ENCODE results near the gene ATXN10.

The ATXN10 gene

GRCh38 chr22:45870011-45870410, 198.4 kb downstream of the ATXN10 start:
- TF ChIP-seq CTCF (IDR thresholded peaks at IDR 0.05; ENCODE audit: borderline replicate concordance, extremely low read depth, low read length, poor library complexity, severe bottlenecking) (no peak), EZH2 (IDR thresholded peaks at IDR 0.05; ENCODE audit: borderline replicate concordance, low read depth, low read length, severe bottlenecking) (no peak)
- no peaks in the 10 kb centered on the region for H3K9me3 ChIP-seq (ENCODE audit: insufficient read depth, low read length, severe bottlenecking)
- no peaks in the 10 kb centered on the region for H3K4me1 ChIP-seq (ENCODE audit: insufficient read depth, low read length)
- ATAC-seq (ENCODE audit: insufficient read depth, low read depth) (no peak), DNase-seq (no peak)
- H2AFZ ChIP-seq (ENCODE audit: low read depth, low read length) = no peak overlapping the region
- no peaks in the 10 kb centered on the region; the same call in 1 of the 2 replicates for H4K20me1 ChIP-seq (ENCODE audit: insufficient read depth, low read length)
- H3K27me3 ChIP-seq (ENCODE audit: insufficient read depth, low read length, poor library complexity) = no peaks in the 10 kb centered on the region
- no peak overlapping the region for H3K9ac ChIP-seq (ENCODE audit: low read depth, low read length)
- H3K27ac ChIP-seq (ENCODE audit: low read length) = no peak overlapping the region
- no peaks in the 10 kb centered on the region for H3K79me2 ChIP-seq (ENCODE audit: insufficient read depth, low read length)
- no peak overlapping the region for H3K4me2 ChIP-seq (ENCODE audit: insufficient read depth, low read length)
- H3K4me3 ChIP-seq (ENCODE audit: low read depth in 1 of 2, low read length in 2 of 2) = no peak overlapping the region
- H3K36me3 ChIP-seq (ENCODE audit: insufficient read depth, low read length) = no peaks in the 10 kb centered on the region

- Histone ChIP-seq H3K27ac (ENCODE audit: low read length) (no peak overlapping the region), H3K36me3 (ENCODE audit: insufficient read depth, low read length) (no peaks in the 10 kb centered on the region), H3K4me1 (ENCODE audit: insufficient read depth, low read length) (no peaks in the 10 kb centered on the region), H3K4me3 (ENCODE audit: low read depth in 1 of 2, low read length in 2 of 2) (no peak overlapping the region), H3K9ac (ENCODE audit: low read depth, low read length) (no peak overlapping the region), H3K27me3 (ENCODE audit: insufficient read depth, low read length, poor library complexity) (no peaks in the 10 kb centered on the region), H3K9me3 (ENCODE audit: insufficient read depth, low read length, severe bottlenecking) (no peaks in the 10 kb centered on the region), H3K4me2 (ENCODE audit: insufficient read depth, low read length) (no peak overlapping the region), H4K20me1 (ENCODE audit: insufficient read depth, low read length) (no peaks in the 10 kb centered on the region), H2AFZ (ENCODE audit: low read depth, low read length) (no peak overlapping the region), H3K79me2 (ENCODE audit: insufficient read depth, low read length) (no peaks in the 10 kb centered on the region)
- DNase-seq = no peak
- ATAC-seq (ENCODE audit: insufficient read depth, low read depth) = no peak
- TF ChIP-seq EZH2 (IDR thresholded peaks at IDR 0.05; ENCODE audit: borderline replicate concordance, low read depth, low read length, severe bottlenecking) (no peak), CTCF (IDR thresholded peaks at IDR 0.05; ENCODE audit: borderline replicate concordance, extremely low read depth, low read length, poor library complexity, severe bottlenecking) (no peak)
Observed at GRCh38 chr22:45871721-45872120, 200.1 kb downstream of the ATXN10 start.

- Histone ChIP-seq H3K27ac (ENCODE audit: low read length) (no peak overlapping the region), H3K36me3 (ENCODE audit: insufficient read depth, low read length) (no peaks in the 10 kb centered on the region), H2AFZ (ENCODE audit: low read depth, low read length) (no peak overlapping the region), H3K9ac (ENCODE audit: low read depth, low read length) (no peak overlapping the region), H3K9me3 (ENCODE audit: insufficient read depth, low read length, severe bottlenecking) (no peaks in the 10 kb centered on the region), H3K4me1 (ENCODE audit: insufficient read depth, low read length) (no peaks in the 10 kb centered on the region), H4K20me1 (ENCODE audit: insufficient read depth, low read length) (no peaks in the 10 kb centered on the region), H3K4me2 (ENCODE audit: insufficient read depth, low read length) (no peak overlapping the region), H3K4me3 (ENCODE audit: low read depth in 1 of 2, low read length in 2 of 2) (no peak overlapping the region), H3K79me2 (ENCODE audit: insufficient read depth, low read length) (no peaks in the 10 kb centered on the region), H3K27me3 (ENCODE audit: insufficient read depth, low read length, poor library complexity) (no peaks in the 10 kb centered on the region)
- ATAC-seq (ENCODE audit: insufficient read depth, low read depth) (no peak), DNase-seq (no peak)
- TF ChIP-seq CTCF (IDR thresholded peaks at IDR 0.05; ENCODE audit: borderline replicate concordance, extremely low read depth, low read length, poor library complexity, severe bottlenecking) (no peak), EZH2 (IDR thresholded peaks at IDR 0.05; ENCODE audit: borderline replicate concordance, low read depth, low read length, severe bottlenecking) (no peak)
Observed at GRCh38 chr22:45872659-45873263, 201.1 kb downstream of the ATXN10 start.
